Chondrocyte (in vitro differentiated cells): ENCODE data around the gene TFF2. TPM values are rescaled to one million over a fixed set of nuclear protein-coding genes. Genes with fewer than 3 reads are reported as not detected.

ENCODE experiments used
- DNase-seq: peaks from one replicate; pipeline ENCODE4 v3.0.0; 2021; ENCODE audit warnings: mixed read lengths, low spot score
- H3K27ac Mint-ChIP-seq: one replicate; pipeline ENCODE4 v1.8.0; 2021; ENCODE audit warnings: mild to moderate bottlenecking, moderate library complexity, mixed read lengths; ENCODE audit not compliant: unreplicated experiment
- H3K27me3 Mint-ChIP-seq: 2 replicates; pipeline ENCODE4 v1.8.0; 2021; ENCODE audit warnings: low read depth, mixed read lengths
- H3K36me3 Mint-ChIP-seq: 2 replicates; pipeline ENCODE4 v1.8.0; 2021; ENCODE audit warnings: low read depth, mixed read lengths
- H3K4me1 Mint-ChIP-seq: 2 replicates; pipeline ENCODE4 v1.8.0; 2021; ENCODE audit warnings: low read depth, mild to moderate bottlenecking, mixed read lengths
- H3K4me3 Mint-ChIP-seq: one replicate; pipeline ENCODE4 v1.8.0; 2021; ENCODE audit warnings: mild to moderate bottlenecking, moderate library complexity, mixed read lengths; ENCODE audit not compliant: unreplicated experiment
- H3K9me3 Mint-ChIP-seq: 2 replicates; pipeline ENCODE4 v1.8.0; 2021; ENCODE audit warnings: low read depth, mixed read lengths
- CTCF ChIP-seq: fragments of 200-600 bp; sonication (generic); IDR thresholded peaks from 2 replicates; pipeline ENCODE4 v1.5.0; 2021; ENCODE audit warnings: antibody characterized with exemption, mild to moderate bottlenecking, moderate library complexity
- total RNA-seq: library from RNA; stranded (reverse); gene quantifications from 3 replicates; pipeline ENCODE4 v1.2.1, GENCODE V29; 2021

The TFF2 gene
- total RNA-seq, 1 donor from 2014 or later = not detected

GRCh38 chr21:42358937-42359336, 8.1 kb upstream of the TFF2 start:
- no peaks in the 10 kb centered on the region for H3K4me1 Mint-ChIP-seq
- no peak for DNase-seq
- H3K27ac Mint-ChIP-seq = no peak overlapping the region
- H3K9me3 Mint-ChIP-seq = peaks cover 14% of the 10 kb centered on the region
- peaks cover 31% of the 10 kb centered on the region for H3K27me3 Mint-ChIP-seq
- no peak for TF ChIP-seq CTCF
- no peaks in the 10 kb centered on the region for H3K36me3 Mint-ChIP-seq
- H3K4me3 Mint-ChIP-seq = no peak overlapping the region

- TF ChIP-seq CTCF = no peak
- H3K27me3 Mint-ChIP-seq = peaks cover 35% of the 10 kb centered on the region
Measured at GRCh38 chr21:42358261-42358660, 7.5 kb upstream of the TFF2 start.

GRCh38 chr21:42357307-42357706, 6.5 kb upstream of the TFF2 start:
- no peak for TF ChIP-seq CTCF
- Mint-ChIP-seq H3K9me3 (peaks cover 22% of the 10 kb centered on the region), H3K4me3 (no peak overlapping the region), H3K27ac (no peak overlapping the region), H3K36me3 (peaks cover 1% of the 10 kb centered on the region), H3K27me3 (peaks cover 33% of the 10 kb centered on the region), H3K4me1 (peaks cover under 1% of the 10 kb centered on the region)
- DNase-seq = no peak

More at GRCh38 chr21:42358261-42358660, 7.5 kb upstream of the TFF2 start:
- peaks cover 19% of the 10 kb centered on the region for H3K9me3 Mint-ChIP-seq
- H3K4me3 Mint-ChIP-seq = no peak overlapping the region
- H3K36me3 Mint-ChIP-seq = no peaks in the 10 kb centered on the region
- no peaks in the 10 kb centered on the region for H3K4me1 Mint-ChIP-seq
- no peak for DNase-seq
- H3K27ac Mint-ChIP-seq = no peak overlapping the region

- no peak overlapping the region for H3K27ac Mint-ChIP-seq
- no peak overlapping the region for H3K4me3 Mint-ChIP-seq
- no peak for DNase-seq
- H3K36me3 Mint-ChIP-seq = peaks cover 1% of the 10 kb centered on the region
- no peak for TF ChIP-seq CTCF
- H3K27me3 Mint-ChIP-seq = peaks cover 27% of the 10 kb centered on the region
- H3K9me3 Mint-ChIP-seq = peaks cover 22% of the 10 kb centered on the region
- peaks cover 2% of the 10 kb centered on the region for H3K4me1 Mint-ChIP-seq
Measured at GRCh38 chr21:42356650-42357049, 5.9 kb upstream of the TFF2 start.

- TF ChIP-seq CTCF = no peak
- Mint-ChIP-seq H3K27me3 (peaks cover 23% of the 10 kb centered on the region), H3K27ac (no peak overlapping the region), H3K36me3 (peaks cover 1% of the 10 kb centered on the region), H3K4me1 (peaks cover 4% of the 10 kb centered on the region), H3K9me3 (peaks cover 22% of the 10 kb centered on the region), H3K4me3 (no peak overlapping the region)
- DNase-seq = no peak
Measured at GRCh38 chr21:42356046-42356445, 5.3 kb upstream of the TFF2 start.
